CD4-positive, CD25-positive, alpha-beta regulatory T cell (primary cell): ENCODE measurements around the gene ARL11. TPM values are rescaled to one million over a fixed set of nuclear protein-coding genes. Genes with fewer than 3 reads are reported as not detected.

Experiments
- polyA plus RNA-seq, 4 donors: library from polyadenylated mRNA; unstranded; fragments of 300-500 nt; fragmentation: Illumina TruSeq; gene quantifications; one replicate each; pipeline ENCODE4 v1.2.3, GENCODE V29; 2021
- total RNA-seq: library from RNA; stranded (reverse); gene quantifications from one replicate; pipeline ENCODE4 v1.2.3, GENCODE V29; 2022

ARL11 gene
- total and polyA plus RNA-seq, 5 donors from 2014 or later = 0.14 to 1.9 (median 0.26) TPM

Other genes starting within 250 kb of the ARL11 start
- gene CAB39L, start 184.4 kb upstream of the ARL11 start, total RNA-seq = 3.0 TPM
- gene CAB39L, start 184.4 kb upstream of the ARL11 start, polyA plus RNA-seq = 10 to 100 TPM in 2 of 4 donors, 1 to 10 TPM in 2; 6.9 to 13.9 (median 10.0) TPM
- 24.4 TPM for gene SETDB2, start 184.2 kb upstream of the ARL11 start, total RNA-seq
- gene SETDB2, start 184.2 kb upstream of the ARL11 start, polyA plus RNA-seq = 10 to 100 TPM; 11.0 to 23.0 (median 14.8) TPM
- gene PHF11, start 132.6 kb upstream of the ARL11 start, total RNA-seq = 122 TPM
- 100 to 1,000 TPM; 101 to 134 (median 115) TPM for gene PHF11, start 132.6 kb upstream of the ARL11 start, polyA plus RNA-seq
- 46.0 TPM for gene RCBTB1, start 42.9 kb upstream of the ARL11 start, total RNA-seq
- gene RCBTB1, start 42.9 kb upstream of the ARL11 start, polyA plus RNA-seq = 10 to 100 TPM; 13.1 to 19.4 (median 16.9) TPM
- gene EBPL, start 63.0 kb downstream of the ARL11 start, total RNA-seq = 19.6 TPM
- gene EBPL, start 63.0 kb downstream of the ARL11 start, polyA plus RNA-seq = 10 to 100 TPM; 54.1 to 74.1 (median 63.7) TPM
- gene KPNA3, start 164.2 kb downstream of the ARL11 start, total RNA-seq = 25.1 TPM
- gene KPNA3, start 164.2 kb downstream of the ARL11 start, polyA plus RNA-seq = 10 to 100 TPM; 24.4 to 28.3 (median 27.8) TPM